SK-N-SH treated with all-trans-retinoic acid at 6 μM for 48 hours (cell line): ENCODE measurements around the gene VSIR.

Experiments
- ATAC-seq: fragments of 200-7000 bp; cut with Tn5 transposase; 3 replicates; pipeline ENCODE4 v1.9.1; 2020; ENCODE audit warnings: mild to moderate bottlenecking, moderate library complexity
- ARNTL ChIP-seq: fragments of 450-650 bp; formaldehyde crosslinking; IDR thresholded peaks from 2 replicates; pipeline ENCODE4 v1.5.0; 2020; ENCODE audit warnings: low read depth, mild to moderate bottlenecking, moderate library complexity, borderline replicate concordance
- BACH2 ChIP-seq: fragments of 250-450 bp; sonication (Bioruptor Pico); IDR thresholded peaks from 2 replicates; pipeline ENCODE4 v1.9.0; 2021; ENCODE audit warnings: mild to moderate bottlenecking, borderline replicate concordance
- CSRNP3 ChIP-seq: fragments of 250-450 bp; sonication (Bioruptor Pico); IDR thresholded peaks from 2 replicates; pipeline ENCODE4 v1.5.1; 2021; ENCODE audit warnings: mild to moderate bottlenecking, moderate library complexity
- ESRRG ChIP-seq: fragments of 250-450 bp; sonication (Bioruptor Pico); IDR thresholded peaks from 2 replicates; pipeline ENCODE4 v1.6.1; 2021; ENCODE audit warnings: mild to moderate bottlenecking
- GLIS3 ChIP-seq: fragments of 250-450 bp; sonication (Bioruptor Pico); IDR thresholded peaks from 2 replicates; pipeline ENCODE4 v1.5.0; 2020; ENCODE audit warnings: mild to moderate bottlenecking, moderate library complexity
- ISL1 ChIP-seq: fragments of 250-450 bp; sonication (Bioruptor Pico); IDR thresholded peaks from 2 replicates; pipeline ENCODE4 v2.1.2; 2022; ENCODE audit warnings: mild to moderate bottlenecking, moderate library complexity
- OSR1 ChIP-seq: fragments of 250-450 bp; sonication (Bioruptor Pico); IDR thresholded peaks from 2 replicates; pipeline ENCODE4 v1.8.0; 2022; ENCODE audit warnings: moderate library complexity, mild to moderate bottlenecking, inconsistent platforms
- PATZ1 ChIP-seq: fragments of 250-450 bp; sonication (Bioruptor Pico); IDR thresholded peaks from 2 replicates; pipeline ENCODE4 v1.8.0; 2020; ENCODE audit warnings: mild to moderate bottlenecking, moderate library complexity, borderline replicate concordance
- POU6F1 ChIP-seq: fragments of 250-450 bp; sonication (Bioruptor Pico); IDR thresholded peaks from 2 replicates; pipeline ENCODE4 v1.8.0; 2021; ENCODE audit warnings: low read depth, mild to moderate bottlenecking, moderate library complexity, borderline replicate concordance
- PPARA ChIP-seq: fragments of 250-450 bp; sonication (Bioruptor Pico); IDR thresholded peaks from 2 replicates; pipeline ENCODE4 v1.5.0; 2020; ENCODE audit warnings: mild to moderate bottlenecking, borderline replicate concordance
- RARB ChIP-seq: fragments of 250-450 bp; sonication (Bioruptor Pico); IDR thresholded peaks from 2 replicates; pipeline ENCODE4 v1.8.0; 2021; ENCODE audit warnings: mild to moderate bottlenecking, moderate library complexity
- SNAI2 ChIP-seq: fragments of 250-450 bp; sonication (Bioruptor Pico); IDR thresholded peaks from 2 replicates; pipeline ENCODE4 v1.5.0; 2020; ENCODE audit warnings: mild to moderate bottlenecking, moderate library complexity
- TCF4 ChIP-seq: fragments of 250-450 bp; sonication (Bioruptor Pico); IDR thresholded peaks from 2 replicates; pipeline ENCODE4 v1.8.0; 2021; ENCODE audit warnings: mild to moderate bottlenecking, moderate library complexity, borderline replicate concordance
- TOX ChIP-seq: fragments of 250-450 bp; sonication (Bioruptor Pico); IDR thresholded peaks from 2 replicates; pipeline ENCODE4 v1.8.0; 2021; ENCODE audit warnings: mild to moderate bottlenecking, moderate library complexity, borderline replicate concordance
- TSHZ2 ChIP-seq: fragments of 250-450 bp; sonication (Bioruptor Pico); IDR thresholded peaks from 2 replicates; pipeline ENCODE4 v1.5.0; 2020; ENCODE audit warnings: mild to moderate bottlenecking, moderate library complexity
- ZC3H10 ChIP-seq: fragments of 250-450 bp; sonication (Bioruptor Pico); IDR thresholded peaks from 2 replicates; pipeline ENCODE4 v1.5.1; 2021; ENCODE audit warnings: mild to moderate bottlenecking, moderate library complexity
- ZFP3 ChIP-seq: fragments of 250-450 bp; sonication (Bioruptor Pico); IDR thresholded peaks from 2 replicates; pipeline ENCODE4 v1.5.0; 2020; ENCODE audit warnings: mild to moderate bottlenecking, moderate library complexity
- ZFP30 ChIP-seq: fragments of 450-650 bp; formaldehyde crosslinking; IDR thresholded peaks from 2 replicates; pipeline ENCODE4 v1.5.0; 2022; ENCODE audit warnings: mild to moderate bottlenecking, moderate library complexity
- ZNF565 ChIP-seq: fragments of 450-650 bp; formaldehyde crosslinking; conservative IDR thresholded peaks from 2 replicates; pipeline ENCODE4 v1.5.0; 2020; ENCODE audit warnings: low read depth, mild to moderate bottlenecking, moderate library complexity
- ZNF70 ChIP-seq: fragments of 450-650 bp; formaldehyde crosslinking; IDR thresholded peaks from 2 replicates; pipeline ENCODE4 v1.5.0; 2020; ENCODE audit warnings: mild to moderate bottlenecking, moderate library complexity
- ZNF8 ChIP-seq: fragments of 450-650 bp; formaldehyde crosslinking; IDR thresholded peaks from 2 replicates; pipeline ENCODE4 v1.5.0; 2020; ENCODE audit warnings: mild to moderate bottlenecking, moderate library complexity

The VSIR gene

GRCh38 chr10:71780156-71780555 lies 6.8 kb upstream of the VSIR start:
- no peak for TF ChIP-seq PATZ1 (CRISPR knock-in tag)
- TF ChIP-seq PPARA (CRISPR knock-in tag): no peak
- no peak for TF ChIP-seq ISL1 (CRISPR knock-in tag)
- TF ChIP-seq ZC3H10 (CRISPR knock-in tag): no peak
- no peak for TF ChIP-seq TCF4
- TF ChIP-seq TSHZ2: no peak
- TF ChIP-seq GLIS3 (CRISPR knock-in tag): no peak
- ATAC-seq: no peak

- no peak for TF ChIP-seq ARNTL (CRISPR knock-in tag)
- TF ChIP-seq ZFP30 (CRISPR knock-in tag): no peak
- no peak for TF ChIP-seq ZNF70
- TF ChIP-seq ZNF565 (CRISPR knock-in tag): no peak
- TF ChIP-seq ZC3H10 (CRISPR knock-in tag): no peak
- TF ChIP-seq ISL1 (CRISPR knock-in tag): no peak
- no peak for TF ChIP-seq OSR1 (CRISPR knock-in tag)
- TF ChIP-seq RARB: no peak
- no peak for TF ChIP-seq BACH2
- TF ChIP-seq PPARA (CRISPR knock-in tag): no peak
- no peak for TF ChIP-seq TOX (CRISPR knock-in tag)
- no peak for TF ChIP-seq TSHZ2
- TF ChIP-seq ZFP3: no peak
- no peak for TF ChIP-seq POU6F1
- TF ChIP-seq CSRNP3 (CRISPR knock-in tag): no peak
- no peak for TF ChIP-seq SNAI2
- ATAC-seq: no peak
Measured at GRCh38 chr10:71779641-71780040, 6.3 kb upstream of the VSIR start.

GRCh38 chr10:71778071-71778825 lies 4.9 kb upstream of the VSIR start:
- no peak for ATAC-seq

More at GRCh38 chr10:71778071-71778825, 4.9 kb upstream of the VSIR start:
- no peak for TF ChIP-seq CSRNP3 (CRISPR knock-in tag)
- no peak for TF ChIP-seq ISL1 (CRISPR knock-in tag)
- TF ChIP-seq ZC3H10 (CRISPR knock-in tag): no peak
- no peak for TF ChIP-seq ZNF8 (CRISPR knock-in tag)
- no peak for TF ChIP-seq SNAI2
- TF ChIP-seq RARB: no peak
- TF ChIP-seq ESRRG (CRISPR knock-in tag): no peak
- TF ChIP-seq ARNTL (CRISPR knock-in tag): no peak
- no peak for TF ChIP-seq ZNF565 (CRISPR knock-in tag)
- no peak for TF ChIP-seq TOX (CRISPR knock-in tag)
- no peak for TF ChIP-seq ZNF70
